Measurements from ENCODE around the gene CAND2. TPM values are rescaled to one million over a fixed set of nuclear protein-coding genes. Genes with fewer than 3 reads are reported as not detected.
A peak's percentile ranks its signal among the peaks of the same experiment; 100 is the strongest.

CAND2 gene
- total and polyA plus RNA-seq, 9 donors = 3.5 to 25.1 (median 16.6) TPM

- no peaks in the 10 kb centered on the region for H3K36me3 ChIP-seq
- no peaks in the 10 kb centered on the region for H3K9me3 ChIP-seq
- no peaks in the 10 kb centered on the region for H3K27me3 ChIP-seq
- peak in 3 of 5 donors; percentile 52 to 75 (median 54) for DNase-seq
- intact Hi-C loops (cut with DNase I) = loop anchor here in 1 of 4 donors (5.0 kb wide), 1 partner anchor 103 kb away; no protein-coding TSS in a partner anchor
- TF ChIP-seq EP300 (IDR thresholded peaks at IDR 0.05) (no peak), POLR2A (IDR thresholded peaks at IDR 0.05) (no peak)
- peaks cover 9% of the 10 kb centered on the region for H3K4me1 ChIP-seq (ENCODE audit: insufficient read depth)
- 47 to 58% (median 50%) methylated on average over 15 of the region's 15 CpGs for WGBS, 3 donors
- H3K4me3 ChIP-seq = no peak overlapping the region
- H3K27ac ChIP-seq = no peak overlapping the region
These were observed 87.8 kb downstream of the CAND2 start for GRCh38 chr3:12884186-12884680.

Small RNA genes within 50 kb of the gene (small RNA-seq; reads per million reads assigned to genes)
- gene AC034198.1 = not detected

Other genes with a start within 250 kb of the CAND2 start
- 10 to 100 TPM; 23.8 to 42.3 (median 28.8) TPM for gene MKRN2, start 239.6 kb upstream of the CAND2 start, total RNA-seq
- gene MKRN2, start 239.6 kb upstream of the CAND2 start, polyA plus RNA-seq = 10 to 100 TPM; 24.2 to 31.6 TPM
- gene RAF1, start 132.6 kb upstream of the CAND2 start, total RNA-seq = 100 to 1,000 TPM in 2 of 7 donors, 10 to 100 TPM in 5; 75.0 to 106 (median 78.8) TPM
- gene RAF1, start 132.6 kb upstream of the CAND2 start, polyA plus RNA-seq = 10 to 100 TPM; 62.1 to 82.1 TPM
- under 1 TPM in 1 of 7 donors, not detected in 6; 0.80 TPM for gene TMEM40, start 37.4 kb upstream of the CAND2 start, total RNA-seq
- gene TMEM40, start 37.4 kb upstream of the CAND2 start, polyA plus RNA-seq = under 1 TPM; 0.11 to 0.20 TPM
- gene RPL32, start 44.9 kb downstream of the CAND2 start, total RNA-seq = 1,000 to 10,000 TPM; 1,975 to 3,878 (median 2,959) TPM
- gene RPL32, start 44.9 kb downstream of the CAND2 start, polyA plus RNA-seq = 1,000 to 10,000 TPM; 4,745 to 7,414 TPM